ENCODE results near the gene FREM2.

Gene FREM2

GRCh38 chr13:38688674-38689073, 1.8 kb downstream of the FREM2 start:
- no peak for DNase-seq

GRCh38 chr13:38690231-38690630, 3.4 kb downstream of the FREM2 start:
- DNase-seq, result no peak

GRCh38 chr13:38693168-38693567, 6.3 kb downstream of the FREM2 start:
- no peak for DNase-seq

GRCh38 chr13:38693641-38694040, 6.8 kb downstream of the FREM2 start:
- DNase-seq, result no peak

GRCh38 chr13:38697197-38697596, 10.3 kb downstream of the FREM2 start:
- no peak for DNase-seq

GRCh38 chr13:38697628-38698333, 10.9 kb downstream of the FREM2 start:
- DNase-seq, result no peak

- no peak for DNase-seq
These were observed 13.2 kb downstream of the FREM2 start for GRCh38 chr13:38700051-38700450.

- DNase-seq, result no peak
These were observed 15.8 kb downstream of the FREM2 start for GRCh38 chr13:38702669-38703068.

GRCh38 chr13:38703255-38703654, 16.4 kb downstream of the FREM2 start:
- DNase-seq, result no peak

- DNase-seq, result no peak
These were observed 18.5 kb downstream of the FREM2 start for GRCh38 chr13:38705365-38705764.

- DNase-seq, result no peak
These were observed 20.6 kb downstream of the FREM2 start for GRCh38 chr13:38707460-38707859.

GRCh38 chr13:38713046-38713445, 26.2 kb downstream of the FREM2 start:
- no peak for DNase-seq

- DNase-seq, result no peak
These were observed 31.5 kb downstream of the FREM2 start for GRCh38 chr13:38718374-38718773.

- DNase-seq, result no peak
These were observed 43.5 kb downstream of the FREM2 start for GRCh38 chr13:38730332-38730731.

GRCh38 chr13:38733146-38733545, 46.3 kb downstream of the FREM2 start:
- DNase-seq, result no peak

GRCh38 chr13:38735665-38736440, 49.0 kb downstream of the FREM2 start:
- no peak for DNase-seq

GRCh38 chr13:38743466-38743865, 56.6 kb downstream of the FREM2 start:
- no peak for DNase-seq

GRCh38 chr13:38752686-38753085, 65.8 kb downstream of the FREM2 start:
- no peak for DNase-seq

- DNase-seq, result no peak
These were observed 67.0 kb downstream of the FREM2 start for GRCh38 chr13:38753878-38754277.

GRCh38 chr13:38755793-38756192, 68.9 kb downstream of the FREM2 start:
- DNase-seq, result no peak

- no peak for DNase-seq
These were observed 71.4 kb downstream of the FREM2 start for GRCh38 chr13:38758277-38758676.

GRCh38 chr13:38759390-38759789, 72.5 kb downstream of the FREM2 start:
- DNase-seq, result no peak

GRCh38 chr13:38763446-38764381, 76.8 kb downstream of the FREM2 start:
- no peak for DNase-seq
